Right ventricle myocardium inferior (tissue), 1 donor: ENCODE results near the gene EQTN. TPM values are rescaled to one million over a fixed set of nuclear protein-coding genes. Genes with fewer than 3 reads are reported as not detected.
"Not testable (repeated sequence)": the region's sequence is repeated elsewhere in the genome, so short reads cannot be mapped to it uniquely, and the experiment has no call there.

ENCODE experiments used
- ATAC-seq: fragments of 200-7000 bp; cut with Tn5 transposase; one replicate; pipeline ENCODE4 v1.9.1; 2020; ENCODE audit warnings: mild to moderate bottlenecking, moderate library complexity
- DNase-seq: peaks from one replicate; pipeline ENCODE4 v3.0.0; 2021; ENCODE audit errors: missing footprints
- intact Hi-C: fragments of 100-400 bp; cut with DNase I; formaldehyde crosslinking; loops from one replicate; pipeline ENCODE4 v1.11.0; 2022
- total RNA-seq: library from RNA; stranded (reverse); fragmentation: NEBNext Ultra II Directional; extraction: Animal tissue kit (Norgen Biotek cat#: 25700); gene quantifications from one replicate; pipeline ENCODE4 v1.2.1, GENCODE V29; 2021
- donor health status: DM: no; HTN: yes; CAD: no; lungs with severe emphysema.

EQTN gene
- total RNA-seq, 1 donor from 2014 or later: not detected

DNA sequence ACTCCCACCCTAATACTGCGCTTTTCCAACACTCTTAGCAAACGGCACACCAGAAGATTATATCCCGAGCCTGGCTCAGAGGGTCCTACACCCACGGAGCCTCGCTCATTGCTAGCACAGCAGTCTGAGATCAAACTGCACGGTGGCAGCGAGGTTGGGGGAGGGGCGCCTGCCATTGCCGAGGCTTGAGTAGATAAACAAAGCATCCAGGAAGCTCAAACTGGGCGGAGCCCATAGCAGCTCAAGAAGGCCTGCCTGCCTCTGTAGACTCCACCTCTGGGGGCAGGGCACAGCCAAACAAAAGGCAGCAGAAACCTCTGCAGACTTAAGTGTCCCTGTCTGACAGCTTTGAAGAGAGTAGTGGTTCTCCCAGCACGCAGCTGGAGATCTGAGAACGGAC is 57.3 kb downstream of the EQTN start:
- DNase-seq, ATAC-seq, intact Hi-C loops: not testable (repeated sequence)

Other genes with a start within 250 kb of the EQTN start
- 21.1 TPM for gene TEK, start 187.9 kb downstream of the EQTN start, total RNA-seq
- not detected for gene IFNK, start 227.1 kb upstream of the EQTN start, total RNA-seq
- 1.5 TPM for gene MOB3B, start 232.7 kb upstream of the EQTN start, total RNA-seq